GM23338 (cell line): ENCODE results near the gene BPIFB2.

ENCODE experiments used
- CREB1 ChIP-seq: fragments of 250-450 bp; sonication (Bioruptor Pico); IDR thresholded peaks from 2 replicates; pipeline ENCODE4 v1.5.0; 2020; ENCODE audit warnings: low read depth, mild to moderate bottlenecking, moderate library complexity
- ETS1 ChIP-seq: IDR thresholded peaks from 2 replicates; pipeline ENCODE4 v1.6.1; 2016; ENCODE audit warnings: antibody characterized with exemption
- EZH2 ChIP-seq: fragments of 200-600 bp; sonication (generic); IDR thresholded peaks from one replicate; pipeline ENCODE4 v1.8.0; 2017; ENCODE audit warnings: antibody characterized with exemption, mild to moderate bottlenecking, low read depth; ENCODE audit not compliant: unreplicated experiment
- EZH2phosphoT487 ChIP-seq: fragments of 200-600 bp; sonication (generic); IDR thresholded peaks from one replicate; pipeline ENCODE4 v1.8.1; 2018; ENCODE audit warnings: antibody characterized with exemption; ENCODE audit not compliant: unreplicated experiment
- JUNB ChIP-seq: IDR thresholded peaks from one replicate; pipeline ENCODE4 v1.6.1; 2016; ENCODE audit warnings: antibody characterized with exemption; ENCODE audit not compliant: unreplicated experiment
- NANOG ChIP-seq: IDR thresholded peaks from 2 replicates; pipeline ENCODE4 v1.6.1; 2016; ENCODE audit warnings: antibody characterized with exemption, borderline replicate concordance
- POLR2AphosphoS5 ChIP-seq: IDR thresholded peaks from 2 replicates; pipeline ENCODE4 v1.6.1; 2016; ENCODE audit warnings: antibody characterized with exemption, low read depth
- REST ChIP-seq: IDR thresholded peaks from one replicate; pipeline ENCODE4 v1.6.1; 2018; ENCODE audit warnings: antibody characterized with exemption; ENCODE audit not compliant: unreplicated experiment
- STAT1 ChIP-seq: IDR thresholded peaks from one replicate; pipeline ENCODE4 v1.6.1; 2016; ENCODE audit warnings: antibody characterized with exemption; ENCODE audit not compliant: unreplicated experiment
- ZNF114 ChIP-seq: fragments of 250-450 bp; sonication (Bioruptor Pico); IDR thresholded peaks from 2 replicates; pipeline ENCODE4 v1.5.0; 2020; ENCODE audit warnings: mild to moderate bottlenecking, moderate library complexity
- ZNF331 ChIP-seq: fragments of 250-450 bp; sonication (Bioruptor Pico); IDR thresholded peaks from 2 replicates; pipeline ENCODE4 v1.5.0; 2020; ENCODE audit warnings: low read depth, mild to moderate bottlenecking, moderate library complexity
- ZNF462 ChIP-seq: fragments of 250-450 bp; sonication (Bioruptor Pico); IDR thresholded peaks from 2 replicates; pipeline ENCODE4 v1.5.0; 2020; ENCODE audit warnings: mild to moderate bottlenecking, moderate library complexity
- TF ChIP-seq, protein P1 (sequence below), 2 experiments: fragments of 200-600 bp in 1 of 2; sonication (generic) in 1 of 2; conservative IDR thresholded peaks; 2 replicates each; pipeline versions ENCODE4 v1.5.1 to v1.6.1; 2016 to 2017; ENCODE audit warnings: antibody characterized with exemption in 2 of 2, low read depth in 2 of 2, mild to moderate bottlenecking in 2 of 2, moderate library complexity in 1 of 2

GRCh38 chr20:33034115-33034514 lies 26.6 kb downstream of the BPIFB2 start:
- TF ChIP-seq, protein P1, sequence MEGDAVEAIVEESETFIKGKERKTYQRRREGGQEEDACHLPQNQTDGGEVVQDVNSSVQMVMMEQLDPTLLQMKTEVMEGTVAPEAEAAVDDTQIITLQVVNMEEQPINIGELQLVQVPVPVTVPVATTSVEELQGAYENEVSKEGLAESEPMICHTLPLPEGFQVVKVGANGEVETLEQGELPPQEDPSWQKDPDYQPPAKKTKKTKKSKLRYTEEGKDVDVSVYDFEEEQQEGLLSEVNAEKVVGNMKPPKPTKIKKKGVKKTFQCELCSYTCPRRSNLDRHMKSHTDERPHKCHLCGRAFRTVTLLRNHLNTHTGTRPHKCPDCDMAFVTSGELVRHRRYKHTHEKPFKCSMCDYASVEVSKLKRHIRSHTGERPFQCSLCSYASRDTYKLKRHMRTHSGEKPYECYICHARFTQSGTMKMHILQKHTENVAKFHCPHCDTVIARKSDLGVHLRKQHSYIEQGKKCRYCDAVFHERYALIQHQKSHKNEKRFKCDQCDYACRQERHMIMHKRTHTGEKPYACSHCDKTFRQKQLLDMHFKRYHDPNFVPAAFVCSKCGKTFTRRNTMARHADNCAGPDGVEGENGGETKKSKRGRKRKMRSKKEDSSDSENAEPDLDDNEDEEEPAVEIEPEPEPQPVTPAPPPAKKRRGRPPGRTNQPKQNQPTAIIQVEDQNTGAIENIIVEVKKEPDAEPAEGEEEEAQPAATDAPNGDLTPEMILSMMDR (conservative IDR thresholded peaks at IDR 0.05; ENCODE audit: low read depth in 2 of 2): no peak
- TF ChIP-seq POLR2AphosphoS5: no peak
- no peak for TF ChIP-seq EZH2
- TF ChIP-seq CREB1 (CRISPR knock-in tag): no peak
- no peak for TF ChIP-seq REST
- no peak for TF ChIP-seq JUNB
- TF ChIP-seq ZNF114: no peak
- TF ChIP-seq ETS1: no peak
- TF ChIP-seq EZH2phosphoT487: no peak
- no peak for TF ChIP-seq NANOG
- TF ChIP-seq STAT1: no peak
- TF ChIP-seq ZNF331: no peak
- TF ChIP-seq ZNF462 (CRISPR knock-in tag): no peak
